Measurements from ENCODE around the gene TRIM58.

GRCh38 chr1:247840818-247841217 lies 16.2 kb upstream of the TRIM58 start:
- no peak for TF ChIP-seq SUZ12 (IDR thresholded peaks at IDR 0.05; ENCODE audit: extremely low read depth, insufficient read depth, insufficient read length)
- no peak for TF ChIP-seq YY1 (IDR thresholded peaks at IDR 0.05; ENCODE audit: insufficient read depth, insufficient read length)

Data from NT2/D1 (cell line).